Subcutaneous abdominal adipose tissue (tissue), 5 donors: ENCODE data around the gene STAG3.
"Not testable (repeated sequence)": the region's sequence is repeated elsewhere in the genome, so short reads cannot be mapped to it uniquely, and the experiment has no call there.

Experiments
- H3K27ac ChIP-seq: one replicate; pipeline ENCODE4 v1.7.0; 2013; ENCODE audit warnings: low read depth, mild to moderate bottlenecking, inconsistent platforms, low read length, moderate library complexity
- H3K27me3 ChIP-seq, 5 donors: one replicate each; pipeline ENCODE4 v1.7.0; 2013; ENCODE audit warnings: low read length in 5 of 5, inconsistent platforms in 1 of 5; ENCODE audit not compliant: control insufficient read depth in 5 of 5, insufficient read depth in 4 of 5
- H3K36me3 ChIP-seq, 5 donors: one replicate each; pipeline ENCODE4 v1.7.0; 2013; ENCODE audit warnings: low read length in 5 of 5; ENCODE audit not compliant: control insufficient read depth in 5 of 5, insufficient read depth in 5 of 5
- H3K4me1 ChIP-seq, 5 donors: one replicate each; pipeline ENCODE4 v1.7.0; 2013; ENCODE audit warnings: low read length in 5 of 5, mild to moderate bottlenecking in 3 of 5, moderate library complexity in 1 of 5; ENCODE audit not compliant: control insufficient read depth in 5 of 5, insufficient read depth in 5 of 5
- H3K4me3 ChIP-seq, 5 donors: one replicate each; pipeline ENCODE4 v1.7.0; 2013; ENCODE audit warnings: low read length in 5 of 5, low read depth in 1 of 5
- H3K9ac ChIP-seq, 5 donors: one replicate each; pipeline ENCODE4 v1.7.0; 2013; ENCODE audit warnings: low read length in 5 of 5, mild to moderate bottlenecking in 4 of 5, moderate library complexity in 3 of 5
- H3K9me3 ChIP-seq, 5 donors: one replicate each; pipeline ENCODE4 v1.7.0; 2013; ENCODE audit warnings: low read length in 5 of 5; ENCODE audit not compliant: control insufficient read depth in 5 of 5
- donor health status: healthy.
- donor health status: healthy.
- donor health status: healthy.
- donor health status: healthy.
- donor health status: healthy.

Gene STAG3

GRCh38 chr7:100209493-100209892 lies 31.8 kb downstream of the STAG3 start:
- Histone ChIP-seq H3K9me3 (no peaks in the 10 kb centered on the region), H3K4me1 (peaks cover 0 to 6% (median 0%) of the 10 kb centered on the region in 5 donors), H3K36me3 (no peaks in the 10 kb centered on the region), H3K27me3 (no peaks in the 10 kb centered on the region), H3K9ac (no peak overlapping the region), H3K4me3 (no peak overlapping the region), H3K27ac (no peak overlapping the region)

GRCh38 chr7:100210805-100211204 lies 33.1 kb downstream of the STAG3 start:
- H3K4me1 ChIP-seq = peaks cover 0 to 6% (median 1%) of the 10 kb centered on the region in 5 donors
- no peaks in the 10 kb centered on the region for H3K9me3 ChIP-seq
- H3K4me3 ChIP-seq = no peak overlapping the region
- no peaks in the 10 kb centered on the region for H3K36me3 ChIP-seq
- H3K9ac ChIP-seq = no peak overlapping the region
- no peaks in the 10 kb centered on the region for H3K27me3 ChIP-seq
- no peak overlapping the region for H3K27ac ChIP-seq

- Histone ChIP-seq H3K4me1 (peaks cover 0 to 7% (median 3%) of the 10 kb centered on the region in 5 donors), H3K36me3 (no peaks in the 10 kb centered on the region), H3K9ac (no peak overlapping the region), H3K4me3 (no peak overlapping the region), H3K27ac (no peak overlapping the region), H3K9me3 (no peaks in the 10 kb centered on the region), H3K27me3 (no peaks in the 10 kb centered on the region)
Observed at GRCh38 chr7:100211342-100211780, 33.6 kb downstream of the STAG3 start.

GRCh38 chr7:100212631-100213286 lies 35.0 kb downstream of the STAG3 start:
- Histone ChIP-seq H3K4me1 (peaks cover 0 to 7% (median 3%) of the 10 kb centered on the region in 5 donors), H3K27ac (no peak overlapping the region), H3K36me3 (no peaks in the 10 kb centered on the region), H3K4me3 (no peak overlapping the region), H3K9ac (no peak overlapping the region), H3K9me3 (no peaks in the 10 kb centered on the region), H3K27me3 (no peaks in the 10 kb centered on the region)

- Histone ChIP-seq H3K9me3 (no peaks in the 10 kb centered on the region), H3K4me1 (peaks cover 0 to 7% (median 3%) of the 10 kb centered on the region in 5 donors), H3K36me3 (no peaks in the 10 kb centered on the region), H3K27ac (no peak overlapping the region), H3K9ac (no peak overlapping the region), H3K4me3 (no peak overlapping the region), H3K27me3 (no peaks in the 10 kb centered on the region)
Observed at GRCh38 chr7:100213672-100214071, 36.0 kb downstream of the STAG3 start.

GRCh38 chr7:100214356-100214755 lies 36.6 kb downstream of the STAG3 start:
- not testable (repeated sequence) for H3K27me3 ChIP-seq, H3K27ac ChIP-seq, H3K4me1 ChIP-seq, H3K9me3 ChIP-seq, H3K36me3 ChIP-seq, H3K9ac ChIP-seq, H3K4me3 ChIP-seq

- Histone ChIP-seq H3K9ac (no peak overlapping the region), H3K4me3 (no peak overlapping the region), H3K27ac (no peak overlapping the region), H3K27me3 (no peaks in the 10 kb centered on the region), H3K9me3 (no peaks in the 10 kb centered on the region), H3K4me1 (peaks cover 0 to 7% (median 3%) of the 10 kb centered on the region in 5 donors), H3K36me3 (peaks cover 0 to 10% (median 2%) of the 10 kb centered on the region in 5 donors)
Observed at GRCh38 chr7:100215895-100216294, 38.2 kb downstream of the STAG3 start.

GRCh38 chr7:100217934-100218333 lies 40.2 kb downstream of the STAG3 start:
- H3K9me3 ChIP-seq, H3K4me1 ChIP-seq, H3K9ac ChIP-seq, H3K4me3 ChIP-seq, H3K27me3 ChIP-seq, H3K27ac ChIP-seq: not testable (repeated sequence)
- peaks cover 0 to 30% (median 14%) of the 10 kb centered on the region in 5 donors for H3K36me3 ChIP-seq

GRCh38 chr7:100219271-100219737 lies 41.6 kb downstream of the STAG3 start:
- Histone ChIP-seq H3K4me3 (no peak overlapping the region), H3K9ac (no peak overlapping the region), H3K27ac (no peak overlapping the region), H3K9me3 (no peaks in the 10 kb centered on the region), H3K4me1 (peaks cover 0 to 7% (median 0%) of the 10 kb centered on the region in 5 donors), H3K36me3 (peaks cover 0 to 37% (median 14%) of the 10 kb centered on the region in 5 donors), H3K27me3 (no peaks in the 10 kb centered on the region)

- H3K9me3 ChIP-seq, H3K4me1 ChIP-seq, H3K27ac ChIP-seq, H3K27me3 ChIP-seq, H3K4me3 ChIP-seq: not testable (repeated sequence)
- H3K36me3 ChIP-seq = peaks cover 0 to 40% (median 14%) of the 10 kb centered on the region in 5 donors
- H3K9ac ChIP-seq = peak within 1 kb of the TSS in 1 of 5 donors; percentile 39
Observed at GRCh38 chr7:100219801-100220585, 42.3 kb downstream of the STAG3 start, which contains the start of gene PVRIG. Gene PVRIG, plus strand, starts transcription at chr7:100219949. Its CDS starts 22 bp downstream, at chr7:100219971.
